GM18868 (cell line): ENCODE data around the gene MRPS18A.
"Not testable (repeated sequence)": the region's sequence is repeated elsewhere in the genome, so short reads cannot be mapped to it uniquely, and the experiment has no call there.

ENCODE experiments used
- ATAC-seq: cut with Tn5 transposase; IDR thresholded peaks from one replicate; pipeline ENCODE4 v1.9.1; 2021; ENCODE audit warnings: mild to moderate bottlenecking, moderate library complexity; ENCODE audit not compliant: unreplicated experiment

Gene MRPS18A

DNA sequence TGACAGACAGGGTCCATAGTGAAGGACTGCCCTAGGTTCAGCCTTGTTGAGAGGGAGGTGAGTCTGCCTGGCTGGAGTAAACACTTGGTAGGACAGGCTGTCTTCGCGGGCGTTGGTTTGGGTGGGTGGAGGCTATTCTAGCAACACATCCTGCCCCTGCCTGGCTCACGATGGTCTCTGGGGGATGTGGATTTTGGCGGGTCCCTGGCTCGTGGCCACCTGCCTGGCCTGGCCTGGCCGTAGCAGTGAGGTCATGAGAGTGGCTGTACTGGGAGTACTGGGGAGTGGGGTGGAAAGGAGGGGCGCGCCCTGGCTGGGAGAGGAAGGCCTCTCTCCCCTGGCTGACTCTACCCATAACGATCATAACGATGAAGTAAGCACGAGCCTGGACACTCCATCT lies 30.2 kb upstream of the MRPS18A start:
- no peak for ATAC-seq

DNA sequence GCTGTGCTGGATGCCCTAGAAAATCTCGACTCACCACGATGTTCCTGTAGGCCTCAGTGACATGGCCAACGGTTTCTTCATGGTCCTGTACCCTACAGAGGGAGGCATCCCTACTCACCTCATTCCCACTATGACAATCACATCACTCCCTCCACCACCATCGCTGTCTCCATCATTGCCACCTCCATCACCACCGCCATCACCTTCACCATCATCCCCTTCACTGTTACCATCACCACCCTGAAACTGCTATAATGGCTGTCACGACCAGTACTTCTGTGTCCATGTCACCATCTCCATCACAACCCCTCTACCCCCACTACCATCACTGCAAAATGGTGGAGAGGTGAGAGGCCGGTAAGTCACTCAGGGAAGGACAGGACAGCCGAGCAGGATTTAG lies 29.8 kb upstream of the MRPS18A start:
- ATAC-seq, result no peak

DNA sequence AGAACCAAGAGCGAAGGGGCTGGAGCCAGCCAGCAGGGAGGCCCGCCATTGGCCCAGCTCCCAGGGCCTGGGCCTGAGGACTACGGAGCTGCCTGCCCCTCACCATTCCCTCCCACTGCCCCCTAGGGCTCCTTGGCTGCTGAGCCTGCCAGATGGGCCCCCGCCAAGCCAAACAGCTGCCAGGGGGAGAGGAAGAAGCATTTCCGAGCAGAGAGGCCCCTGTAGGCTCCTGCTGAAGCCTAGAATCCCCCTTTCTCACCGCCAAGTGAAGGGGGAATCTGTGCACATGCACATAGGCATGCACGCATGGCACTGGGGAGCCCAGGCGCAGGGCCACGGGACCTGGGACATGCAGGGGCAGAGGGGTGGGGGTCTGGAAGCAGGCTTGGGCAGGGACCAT lies 28.5 kb upstream of the MRPS18A start:
- no peak for ATAC-seq

GRCh38 chr6:43715056-43715788 lies 27.6 kb upstream of the MRPS18A start:
- peak; percentile 87 for ATAC-seq

DNA sequence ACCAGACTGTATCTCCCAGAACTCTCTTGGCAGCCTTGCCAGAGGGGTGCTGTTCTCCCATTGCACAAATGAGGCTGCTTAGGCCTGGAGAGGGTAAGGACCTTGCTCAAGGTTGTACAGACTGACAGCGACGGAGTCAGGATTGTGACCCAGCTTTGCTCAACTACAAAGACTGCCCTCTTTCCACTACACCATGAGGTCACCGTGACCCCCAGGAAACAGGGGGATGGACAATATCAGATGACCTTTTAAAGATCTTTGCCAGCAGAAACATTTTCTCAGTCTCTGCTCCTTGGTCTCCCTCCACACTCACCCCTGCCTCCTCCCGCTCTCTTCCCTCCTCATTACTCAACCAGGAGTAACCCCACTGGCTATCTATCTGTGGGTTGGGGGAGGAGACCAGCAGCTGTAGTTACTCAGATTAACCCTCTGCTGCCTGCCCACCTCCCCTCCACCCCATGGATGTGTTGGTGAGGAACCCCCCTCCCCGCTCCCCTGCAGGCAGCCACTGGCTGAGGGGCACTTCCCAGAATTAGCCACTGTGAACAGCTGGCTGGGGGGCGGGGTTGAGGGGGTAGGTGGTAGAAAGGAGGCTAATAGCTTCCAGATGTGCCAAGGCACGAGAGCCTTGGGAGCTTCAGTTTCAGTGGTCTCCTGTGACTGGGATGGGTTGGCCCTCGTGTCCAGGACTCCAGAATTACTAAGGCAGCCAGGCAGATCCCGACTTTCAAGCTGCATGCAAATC lies 26.9 kb upstream of the MRPS18A start:
- ATAC-seq, result peak; percentile 22

GRCh38 chr6:43713643-43714310 lies 26.2 kb upstream of the MRPS18A start:
- no peak for ATAC-seq

DNA sequence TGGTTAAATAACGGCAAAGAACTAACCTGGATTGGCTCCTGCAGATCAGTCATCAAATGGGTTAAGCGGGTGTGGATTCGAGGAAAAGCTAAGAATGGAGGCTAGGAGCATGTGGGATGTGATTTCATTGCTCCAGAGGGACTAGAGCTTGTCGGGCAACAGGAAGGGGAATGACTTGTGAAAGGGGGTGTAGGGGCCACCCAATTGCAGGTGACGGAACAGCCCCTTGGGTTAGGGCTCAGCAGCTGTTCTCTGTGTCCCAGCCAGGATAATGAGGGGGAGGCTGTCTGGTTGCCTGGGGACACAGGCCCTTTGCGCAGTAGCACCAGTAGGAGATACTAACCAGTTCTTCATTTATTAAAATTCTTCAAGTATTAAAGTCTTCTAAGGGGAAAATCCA lies 25.0 kb upstream of the MRPS18A start:
- ATAC-seq, result no peak

DNA sequence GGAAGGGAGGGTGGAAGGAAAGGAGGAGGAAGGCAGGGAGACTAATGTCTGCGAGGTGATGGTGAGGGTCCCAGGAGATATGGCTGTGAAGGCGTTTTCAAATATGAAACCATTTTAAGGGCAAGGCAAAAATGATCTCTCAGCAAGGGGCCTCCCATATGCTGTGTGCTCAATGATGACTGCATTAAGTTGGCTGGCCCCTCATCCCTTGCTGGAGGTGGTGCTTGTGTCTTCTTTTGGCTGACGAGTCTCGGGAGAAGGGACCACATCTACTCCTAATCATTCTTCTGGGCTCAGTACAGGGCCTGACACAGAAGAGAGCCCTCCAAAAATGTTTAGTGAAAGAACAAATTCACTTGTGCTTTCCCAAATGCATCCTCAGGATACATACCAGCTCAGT lies 23.0 kb upstream of the MRPS18A start:
- ATAC-seq, result no peak

DNA sequence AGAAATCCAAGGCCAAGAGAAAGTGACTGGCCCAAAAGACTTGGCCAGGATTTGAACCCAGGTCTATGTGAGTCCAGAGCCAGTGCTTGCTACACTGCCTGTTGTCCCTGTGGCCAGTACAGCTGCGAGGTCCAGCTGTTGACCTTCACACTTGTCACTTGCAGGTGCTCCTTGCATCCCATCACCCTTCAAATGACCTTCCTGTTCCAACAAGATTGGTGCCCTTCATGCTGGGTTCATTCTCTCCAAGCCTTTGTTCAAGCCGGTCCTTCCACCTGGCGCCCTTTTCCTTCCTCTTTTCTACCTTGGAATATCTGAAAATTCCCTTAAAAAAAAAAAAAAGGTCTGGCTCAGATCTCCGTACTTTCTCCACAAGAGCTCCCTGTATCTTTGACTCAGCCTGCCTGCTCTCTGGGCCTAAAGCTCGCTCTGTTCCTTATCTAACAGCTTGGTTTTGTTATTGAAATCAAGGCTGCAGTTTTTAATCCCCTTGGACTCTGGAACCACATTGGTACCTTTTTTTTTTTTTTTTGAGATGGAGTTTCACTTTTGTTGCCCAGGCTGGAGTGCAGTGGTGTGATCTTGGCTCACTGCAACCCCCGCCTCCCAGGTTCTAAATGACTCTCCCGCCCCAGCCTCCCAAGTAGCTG lies 22.2 kb upstream of the MRPS18A start:
- ATAC-seq, result no peak

GRCh38 chr6:43708860-43709653 lies 21.5 kb upstream of the MRPS18A start:
- ATAC-seq, result no peak

DNA sequence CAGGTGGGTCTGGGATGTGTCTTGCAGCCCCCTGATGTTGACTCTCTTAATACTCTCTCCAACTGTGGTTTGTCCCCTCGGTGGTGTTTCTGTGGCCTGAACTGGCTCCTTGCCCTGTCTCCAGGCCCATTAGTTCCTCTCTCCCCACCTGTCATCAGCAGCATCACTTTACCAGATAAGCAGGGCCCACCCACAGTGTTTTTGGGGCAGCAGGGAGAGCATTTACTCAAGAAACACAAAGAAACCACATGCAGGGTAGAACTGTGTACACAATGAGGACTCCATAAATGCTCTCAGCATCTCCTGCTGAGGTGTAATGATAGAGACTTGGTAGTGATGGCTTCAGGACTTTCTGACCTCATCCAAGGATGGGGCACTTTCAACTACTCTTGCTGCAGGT lies 20.2 kb upstream of the MRPS18A start:
- ATAC-seq, result no peak

GRCh38 chr6:43707269-43707668 lies 19.7 kb upstream of the MRPS18A start:
- no peak for ATAC-seq

GRCh38 chr6:43706788-43707187 lies 19.2 kb upstream of the MRPS18A start:
- no peak for ATAC-seq

GRCh38 chr6:43705996-43706395 lies 18.4 kb upstream of the MRPS18A start:
- no peak for ATAC-seq

- ATAC-seq, result no peak
These were observed 16.2 kb upstream of the MRPS18A start for GRCh38 chr6:43703512-43704429.

GRCh38 chr6:43702534-43703440 lies 15.2 kb upstream of the MRPS18A start:
- ATAC-seq, result peak; percentile 64

DNA sequence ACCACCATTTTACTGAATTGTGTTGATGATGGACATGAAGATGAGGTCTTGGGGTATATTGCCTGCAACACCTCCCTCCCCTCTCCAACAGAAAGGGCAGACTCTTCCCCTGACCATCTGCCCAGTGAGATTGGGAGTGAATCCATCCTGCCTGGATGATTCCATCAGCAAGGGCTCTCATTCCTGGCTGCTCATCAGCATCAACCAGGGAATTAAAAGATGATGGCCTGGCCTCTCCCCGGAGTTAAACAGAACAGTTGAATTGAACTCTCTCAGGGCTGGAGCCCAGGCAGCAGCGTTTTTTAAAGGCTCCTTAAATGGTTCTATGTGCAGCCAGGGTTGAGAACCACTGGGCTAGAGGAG lies 14.6 kb upstream of the MRPS18A start:
- no peak for ATAC-seq

DNA sequence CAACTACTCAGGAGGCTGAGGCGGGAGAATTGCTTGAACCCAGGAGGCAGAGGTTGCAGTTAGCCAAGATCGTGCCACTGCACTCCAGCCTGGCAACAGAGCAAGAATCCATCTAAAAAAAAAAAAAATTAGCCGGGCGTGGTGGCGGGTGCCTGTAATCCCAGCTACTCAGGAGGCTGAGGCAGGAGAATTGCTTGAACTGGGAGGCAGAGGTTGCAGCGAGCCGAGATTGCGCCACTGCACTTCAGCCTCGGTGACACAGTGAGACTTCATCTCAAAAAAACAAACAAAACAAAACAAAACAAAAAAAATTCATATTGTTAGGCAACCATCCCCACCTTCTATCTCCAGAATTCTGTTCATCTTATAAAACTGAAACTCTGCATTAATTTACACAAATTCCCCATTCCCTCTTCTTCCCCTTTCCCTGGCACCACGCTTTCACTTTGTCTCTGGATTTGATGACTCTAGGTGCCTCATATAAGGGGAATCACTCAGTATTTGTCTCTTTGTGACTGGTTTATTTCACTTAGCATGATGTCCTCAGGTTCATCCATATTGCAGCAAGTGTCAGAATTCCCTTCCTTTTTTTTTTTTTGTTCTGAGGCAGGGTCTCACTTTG lies 13.5 kb upstream of the MRPS18A start:
- not testable (repeated sequence) for ATAC-seq
